PFSK-1 (cell line): ENCODE results near the gene EXTL1.

Experiments used
- POLR2AphosphoS5 ChIP-seq: IDR thresholded peaks from 2 replicates; pipeline ENCODE4 v1.6.1; 2012; ENCODE audit warnings: low read depth, mild to moderate bottlenecking, control low read depth, low read length, moderate library complexity
- REST ChIP-seq, 2 experiments: IDR thresholded peaks; 2 replicates each; pipeline versions ENCODE4 v1.6.1 to v1.8.0; 2011 to 2012; ENCODE audit warnings: low read depth in 2 of 2, low read length in 2 of 2, control low read depth in 1 of 2, inconsistent platforms in 1 of 2, mild to moderate bottlenecking in 1 of 2, moderate library complexity in 1 of 2; ENCODE audit not compliant: insufficient read depth in 1 of 2
- TAF1 ChIP-seq: IDR thresholded peaks from 2 replicates; pipeline ENCODE4 v1.6.1; 2012; ENCODE audit warnings: low read length, control low read depth, borderline replicate concordance; ENCODE audit not compliant: insufficient read depth

- TF ChIP-seq REST (IDR thresholded peaks at IDR 0.05; ENCODE audit: insufficient read depth in 1 of 2, low read depth in 2 of 2, low read length in 2 of 2) (no peak), TAF1 (no peak), POLR2AphosphoS5 (no peak)
These were observed 24.9 kb downstream of the EXTL1 start for GRCh38 chr1:26046246-26047095.
